Esophagus (tissue), 2 donors: ENCODE measurements around the gene HADHB. TPM values are rescaled to one million over a fixed set of nuclear protein-coding genes. Genes with fewer than 3 reads are reported as not detected.
"Not testable (repeated sequence)": the region's sequence is repeated elsewhere in the genome, so short reads cannot be mapped to it uniquely, and the experiment has no call there.

Experiments used
- H3K27ac ChIP-seq, 2 donors: one replicate each; pipeline ENCODE4 v1.5.1; 2013; ENCODE audit warnings: low read depth in 2 of 2, mild to moderate bottlenecking in 2 of 2, inconsistent platforms in 1 of 2, low read length in 1 of 2, moderate library complexity in 1 of 2
- H3K27me3 ChIP-seq, 2 donors: one replicate each; pipeline ENCODE4 v1.6.1; 2013; ENCODE audit warnings: low read length in 2 of 2, control low read depth in 1 of 2, mild to moderate bottlenecking in 1 of 2; ENCODE audit not compliant: insufficient read depth in 2 of 2, control insufficient read depth in 1 of 2
- H3K36me3 ChIP-seq, 2 donors: one replicate each; pipeline ENCODE4 v1.6.1; 2013; ENCODE audit warnings: low read length in 1 of 2; ENCODE audit not compliant: control insufficient read depth in 2 of 2, insufficient read depth in 2 of 2
- H3K4me1 ChIP-seq, 2 donors: one replicate each; pipeline ENCODE4 v1.6.1; 2013; ENCODE audit warnings: low read length in 1 of 2; ENCODE audit not compliant: control insufficient read depth in 2 of 2, insufficient read depth in 2 of 2
- H3K4me3 ChIP-seq, 2 donors: one replicate each; pipeline ENCODE4 v1.5.1; 2013; ENCODE audit warnings: low read length in 2 of 2, mild to moderate bottlenecking in 2 of 2, low read depth in 1 of 2, moderate library complexity in 1 of 2
- H3K9me3 ChIP-seq, 2 donors: one replicate each; pipeline ENCODE4 v1.6.1; 2013; ENCODE audit warnings: mild to moderate bottlenecking in 2 of 2, low read depth in 1 of 2, low read length in 1 of 2, moderate library complexity in 1 of 2; ENCODE audit not compliant: control insufficient read depth in 2 of 2, insufficient read depth in 1 of 2
- WGBS, 2 donors: extraction: QIAGEN DNeasy Blood & Tissue Kit; methylation state at CpG; one replicate each; pipeline ENCODE4 v1.1.7; 2013; 5-methylcytosine and 5-hydroxymethylcytosine counted together
- polyA plus RNA-seq, 2 donors: library from polyadenylated mRNA; stranded (reverse); fragments of 200-250 nt; gene quantifications; one replicate each; pipeline ENCODE4 v1.2.3, GENCODE V29; 2013
- donor health status: healthy with polysubstance abuse.
- donor health status: Bipolar disorder and iron deficiency.

HADHB gene
- polyA plus RNA-seq, 2 donors: 50.0 to 82.4 TPM

GRCh38 chr2:26317377-26318105, 72.8 kb downstream of the HADHB start:
- no peaks in the 10 kb centered on the region for H3K27me3 ChIP-seq
- no peak overlapping the region for H3K4me3 ChIP-seq
- no peak overlapping the region for H3K27ac ChIP-seq
- peaks cover 0 to 15% of the 10 kb centered on the region in 2 donors for H3K4me1 ChIP-seq
- WGBS, 2 donors: 74 to 79% methylated on average over 8 of the region's 8 CpGs
- H3K9me3 ChIP-seq: no peaks in the 10 kb centered on the region
- no peaks in the 10 kb centered on the region for H3K36me3 ChIP-seq

GRCh38 chr2:26318950-26319349, 74.2 kb downstream of the HADHB start:
- Histone ChIP-seq H3K27me3 (no peaks in the 10 kb centered on the region), H3K4me1 (peaks cover 0 to 3% of the 10 kb centered on the region in 2 donors), H3K9me3 (no peaks in the 10 kb centered on the region), H3K4me3 (no peak overlapping the region), H3K27ac (no peak overlapping the region), H3K36me3 (no peaks in the 10 kb centered on the region)
- 61 to 69% methylated on average over 6 of the region's 6 CpGs for WGBS, 2 donors

- not testable (repeated sequence) for H3K27me3 ChIP-seq, H3K27ac ChIP-seq, H3K4me1 ChIP-seq, H3K36me3 ChIP-seq, H3K4me3 ChIP-seq, H3K9me3 ChIP-seq
Measured at GRCh38 chr2:26324479-26324878, 79.7 kb downstream of the HADHB start.

DNA sequence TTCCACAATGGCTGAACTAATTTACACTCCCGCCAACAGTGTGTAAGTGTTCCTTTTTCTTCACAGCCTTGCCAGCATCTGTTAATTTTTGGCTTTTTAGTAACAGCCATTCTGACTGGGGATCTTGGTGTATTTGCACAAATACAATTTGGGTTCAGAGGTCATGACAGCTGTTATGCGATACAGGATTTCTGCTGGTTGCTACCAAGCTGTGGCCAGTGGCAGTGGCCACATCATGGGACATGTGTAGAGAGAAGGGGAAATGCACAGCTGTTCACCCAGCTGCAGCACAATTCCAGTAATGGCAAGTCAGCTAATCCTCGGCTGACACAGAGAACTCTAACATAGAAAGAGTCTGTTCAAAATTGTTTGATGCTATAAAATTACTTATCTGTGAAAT, 80.2 kb downstream of the HADHB start:
- Histone ChIP-seq H3K4me1 (no peaks in the 10 kb centered on the region), H3K27ac (no peak overlapping the region), H3K4me3 (no peak overlapping the region), H3K9me3 (no peaks in the 10 kb centered on the region), H3K36me3 (no peaks in the 10 kb centered on the region), H3K27me3 (no peaks in the 10 kb centered on the region)
- 46 to 69% methylated on average over 3 of the region's 3 CpGs for WGBS, 2 donors

DNA sequence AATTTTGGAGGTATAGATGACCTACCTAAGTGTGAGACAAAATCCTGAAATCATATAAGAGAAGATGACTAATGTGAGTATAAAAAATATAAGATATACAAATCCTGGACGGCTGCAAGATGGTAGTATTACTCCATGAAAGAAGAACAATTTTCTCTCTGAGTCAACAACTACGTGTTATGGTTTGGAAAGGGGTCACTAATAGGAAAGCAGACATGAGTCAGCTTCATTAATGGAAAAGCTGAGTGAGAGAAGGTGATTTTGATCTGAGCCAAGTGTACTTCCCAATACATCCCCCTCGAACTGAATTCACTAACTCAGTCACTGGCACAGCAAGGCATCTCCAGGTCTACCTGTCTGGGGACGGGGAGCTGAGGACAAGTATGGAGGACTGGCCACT, 81.1 kb downstream of the HADHB start:
- 47 to 61% methylated on average over 4 of the region's 4 CpGs for WGBS, 2 donors
- Histone ChIP-seq H3K4me1 (no peaks in the 10 kb centered on the region), H3K9me3 (no peaks in the 10 kb centered on the region), H3K27me3 (no peaks in the 10 kb centered on the region), H3K4me3 (no peak overlapping the region), H3K36me3 (no peaks in the 10 kb centered on the region), H3K27ac (no peak overlapping the region)

GRCh38 chr2:26326514-26326913, 81.8 kb downstream of the HADHB start:
- Histone ChIP-seq H3K27me3 (no peaks in the 10 kb centered on the region), H3K4me1 (no peaks in the 10 kb centered on the region), H3K36me3 (no peaks in the 10 kb centered on the region), H3K4me3 (no peak overlapping the region), H3K27ac (no peak overlapping the region), H3K9me3 (no peaks in the 10 kb centered on the region)
- 90 to 93% methylated on average over 1 of the region's 1 CpG for WGBS, 2 donors

- no peak overlapping the region for H3K4me3 ChIP-seq
- H3K27me3 ChIP-seq: no peaks in the 10 kb centered on the region
- 57 to 59% methylated on average over 5 of the region's 5 CpGs for WGBS, 2 donors
- no peaks in the 10 kb centered on the region for H3K4me1 ChIP-seq
- H3K27ac ChIP-seq: no peak overlapping the region
- no peaks in the 10 kb centered on the region for H3K9me3 ChIP-seq
- no peaks in the 10 kb centered on the region for H3K36me3 ChIP-seq
Measured at GRCh38 chr2:26327291-26328272, 82.8 kb downstream of the HADHB start.

- WGBS, 2 donors: 94 to 99% methylated on average over 4 of the region's 4 CpGs
- not testable (repeated sequence) for H3K27me3 ChIP-seq, H3K27ac ChIP-seq, H3K4me3 ChIP-seq, H3K36me3 ChIP-seq, H3K9me3 ChIP-seq, H3K4me1 ChIP-seq
Measured at GRCh38 chr2:26329083-26329482, 84.3 kb downstream of the HADHB start.

- Histone ChIP-seq H3K36me3 (no peaks in the 10 kb centered on the region), H3K4me1 (no peaks in the 10 kb centered on the region), H3K27ac (no peak overlapping the region), H3K9me3 (no peaks in the 10 kb centered on the region), H3K27me3 (no peaks in the 10 kb centered on the region), H3K4me3 (no peak overlapping the region)
- WGBS, 2 donors: 1 to 2% methylated on average over 7 of the region's 7 CpGs
Measured at GRCh38 chr2:26330114-26330549, 85.4 kb downstream of the HADHB start.
